Brain microvascular endothelial cell (primary cell): ENCODE results near the gene CCDC141.

Experiments
- DNase-seq: peaks from one replicate; pipeline ENCODE4 v3.0.0-alpha.2; 2020
- H3K27ac ChIP-seq: fragments of 250-450 bp; sonication (Bioruptor Pico); 2 replicates; pipeline ENCODE4 v1.5.1; 2020; ENCODE audit warnings: mild to moderate bottlenecking, moderate library complexity
- H3K27me3 ChIP-seq: fragments of 250-450 bp; sonication (Bioruptor Pico); replicated peaks from 2 replicates; pipeline ENCODE4 v1.5.1; 2020; ENCODE audit warnings: mild to moderate bottlenecking
- H3K36me3 ChIP-seq: fragments of 250-450 bp; sonication (Bioruptor Pico); replicated peaks from 2 replicates; pipeline ENCODE4 v1.5.1; 2020; ENCODE audit warnings: mild to moderate bottlenecking
- H3K4me3 ChIP-seq: 2 replicates; pipeline ENCODE4 v1.5.1; 2011; ENCODE audit warnings: low read depth, mild to moderate bottlenecking, control low read depth, low read length, moderate library complexity
- in situ Hi-C: cut with HindIII; loops from 2 replicates; pipeline ENCODE4 v1.10.0; 2017; ENCODE audit warnings: low sequenced_read_pairs, low pct_ligation_motif_present
- TF ChIP-seq, protein P1 (sequence below): IDR thresholded peaks from 2 replicates; pipeline ENCODE4 v1.5.1; 2011; ENCODE audit warnings: low read depth, mild to moderate bottlenecking, moderate library complexity, low read length, control low read depth, inconsistent platforms; ENCODE audit errors: missing control alignments

Gene CCDC141

DNA sequence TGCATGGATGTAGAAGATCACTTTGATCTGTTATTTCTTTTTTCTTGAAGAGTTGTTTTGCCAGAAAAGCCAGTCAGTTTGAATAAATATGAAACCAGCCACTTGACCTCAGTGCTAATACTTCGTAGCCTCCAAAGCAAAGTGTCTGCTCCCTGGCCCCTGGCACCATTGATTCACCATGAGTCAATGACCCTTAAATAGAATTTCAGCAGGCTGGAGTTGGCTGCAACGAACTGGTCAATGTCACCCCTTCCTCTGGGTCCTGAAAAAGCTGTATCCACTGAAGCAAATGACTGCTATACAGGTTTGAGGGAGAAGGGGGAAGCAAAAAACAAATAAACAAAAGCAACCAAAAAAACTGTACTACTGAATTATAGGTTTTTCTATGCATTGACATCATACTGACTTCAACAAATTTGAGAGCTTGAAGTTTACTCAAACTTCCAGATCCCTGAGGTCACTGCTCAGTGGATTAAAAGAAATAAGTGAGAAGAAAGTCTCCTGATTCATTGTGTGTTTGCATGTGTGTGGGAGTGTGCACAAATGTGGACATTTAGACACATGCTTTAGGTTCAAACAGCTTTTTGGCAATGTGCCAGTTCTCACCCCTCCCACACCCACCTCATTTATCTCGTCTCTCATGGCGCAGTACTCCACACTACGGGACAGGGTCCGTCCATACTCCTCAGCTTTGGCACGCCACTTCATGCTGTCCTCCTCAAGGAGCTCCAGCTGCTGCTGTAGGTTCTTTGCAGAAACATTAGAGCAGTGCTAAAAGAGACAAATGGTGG, 184.6 kb downstream of the CCDC141 start:
- TF ChIP-seq, protein P1, sequence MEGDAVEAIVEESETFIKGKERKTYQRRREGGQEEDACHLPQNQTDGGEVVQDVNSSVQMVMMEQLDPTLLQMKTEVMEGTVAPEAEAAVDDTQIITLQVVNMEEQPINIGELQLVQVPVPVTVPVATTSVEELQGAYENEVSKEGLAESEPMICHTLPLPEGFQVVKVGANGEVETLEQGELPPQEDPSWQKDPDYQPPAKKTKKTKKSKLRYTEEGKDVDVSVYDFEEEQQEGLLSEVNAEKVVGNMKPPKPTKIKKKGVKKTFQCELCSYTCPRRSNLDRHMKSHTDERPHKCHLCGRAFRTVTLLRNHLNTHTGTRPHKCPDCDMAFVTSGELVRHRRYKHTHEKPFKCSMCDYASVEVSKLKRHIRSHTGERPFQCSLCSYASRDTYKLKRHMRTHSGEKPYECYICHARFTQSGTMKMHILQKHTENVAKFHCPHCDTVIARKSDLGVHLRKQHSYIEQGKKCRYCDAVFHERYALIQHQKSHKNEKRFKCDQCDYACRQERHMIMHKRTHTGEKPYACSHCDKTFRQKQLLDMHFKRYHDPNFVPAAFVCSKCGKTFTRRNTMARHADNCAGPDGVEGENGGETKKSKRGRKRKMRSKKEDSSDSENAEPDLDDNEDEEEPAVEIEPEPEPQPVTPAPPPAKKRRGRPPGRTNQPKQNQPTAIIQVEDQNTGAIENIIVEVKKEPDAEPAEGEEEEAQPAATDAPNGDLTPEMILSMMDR, result no peak
- DNase-seq, result no peak
- Histone ChIP-seq H3K27ac (no peak overlapping the region), H3K4me3 (no peak overlapping the region), H3K27me3 (no peaks in the 10 kb centered on the region), H3K36me3 (no peaks in the 10 kb centered on the region)
- in situ Hi-C loops, result no loop called here

DNA sequence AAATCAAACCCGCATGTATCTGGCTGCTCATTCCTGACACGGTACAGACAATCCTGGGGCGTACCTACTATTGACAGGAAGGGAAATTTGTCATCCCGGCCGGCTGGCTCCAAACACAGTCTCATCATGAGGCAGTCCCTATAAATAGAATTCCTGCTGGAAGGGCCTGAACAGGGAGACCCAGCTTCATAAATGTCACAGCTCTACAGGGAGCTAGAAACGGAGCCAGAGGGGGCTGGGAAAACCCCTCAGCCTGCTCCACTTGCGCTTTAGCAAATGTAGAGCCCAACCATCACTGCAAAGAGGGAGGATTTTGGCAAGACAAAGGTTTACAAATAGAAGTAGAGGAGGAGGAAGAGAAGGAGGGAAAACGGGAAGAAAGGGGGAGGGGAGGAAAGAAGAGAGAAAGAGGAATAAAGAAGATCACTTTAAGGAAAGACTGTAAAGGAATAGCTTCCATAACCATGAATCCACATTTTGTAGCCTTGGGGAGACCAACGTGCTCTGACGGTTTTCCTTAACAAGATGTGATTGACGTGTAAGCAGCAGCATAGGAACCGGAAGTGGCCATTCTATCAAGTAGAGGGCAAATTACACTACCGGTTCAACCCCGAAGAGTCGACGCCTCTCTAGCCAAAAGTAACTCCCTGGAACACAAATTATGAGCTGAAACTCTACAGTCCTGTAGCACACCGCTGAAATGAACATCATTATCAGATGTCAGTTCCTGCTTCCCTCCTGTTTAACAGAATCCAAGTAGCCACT, 185.9 kb downstream of the CCDC141 start:
- Histone ChIP-seq H3K27ac (no peak overlapping the region), H3K4me3 (no peak overlapping the region), H3K27me3 (no peaks in the 10 kb centered on the region), H3K36me3 (no peaks in the 10 kb centered on the region)
- in situ Hi-C loops, result no loop called here
- DNase-seq, result peak; percentile 57
- TF ChIP-seq, protein P1, result no peak

DNA sequence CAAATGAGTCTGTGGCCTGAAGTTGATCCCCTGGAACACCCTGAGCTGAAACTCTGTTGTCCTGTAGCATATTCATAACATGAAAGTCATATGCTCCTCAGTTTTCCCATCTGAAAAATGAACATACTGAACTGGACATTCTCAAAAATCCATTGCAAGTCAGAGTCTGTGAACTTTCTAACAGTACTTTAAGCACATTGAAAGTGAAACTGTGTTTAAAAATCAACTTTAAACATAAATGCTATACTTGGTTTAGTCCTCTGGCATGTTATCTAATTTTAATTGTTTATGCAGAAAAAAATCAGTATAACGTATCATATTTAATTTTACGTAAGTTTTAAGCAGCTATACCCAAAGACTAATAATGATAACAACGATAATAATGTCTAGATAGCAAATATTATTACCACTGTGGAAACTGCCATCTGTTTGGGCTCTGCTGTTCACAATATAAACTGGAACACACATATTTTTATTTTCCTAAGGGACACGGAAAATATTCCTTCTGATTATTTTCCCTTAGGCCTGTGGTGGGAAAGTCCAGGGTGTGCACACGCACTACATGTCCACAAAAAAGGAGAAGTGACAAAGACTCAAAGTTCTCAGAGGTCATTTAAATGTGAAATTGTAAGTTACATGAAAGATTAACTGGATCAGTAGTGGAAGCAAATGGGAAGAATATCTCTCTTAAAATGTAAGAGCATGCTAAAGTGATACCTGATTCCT, 186.6 kb downstream of the CCDC141 start:
- Histone ChIP-seq H3K27ac (no peak overlapping the region), H3K27me3 (no peaks in the 10 kb centered on the region), H3K4me3 (no peak overlapping the region), H3K36me3 (no peaks in the 10 kb centered on the region)
- in situ Hi-C loops, result no loop called here
- no peak for DNase-seq
- TF ChIP-seq, protein P1, result no peak

DNA sequence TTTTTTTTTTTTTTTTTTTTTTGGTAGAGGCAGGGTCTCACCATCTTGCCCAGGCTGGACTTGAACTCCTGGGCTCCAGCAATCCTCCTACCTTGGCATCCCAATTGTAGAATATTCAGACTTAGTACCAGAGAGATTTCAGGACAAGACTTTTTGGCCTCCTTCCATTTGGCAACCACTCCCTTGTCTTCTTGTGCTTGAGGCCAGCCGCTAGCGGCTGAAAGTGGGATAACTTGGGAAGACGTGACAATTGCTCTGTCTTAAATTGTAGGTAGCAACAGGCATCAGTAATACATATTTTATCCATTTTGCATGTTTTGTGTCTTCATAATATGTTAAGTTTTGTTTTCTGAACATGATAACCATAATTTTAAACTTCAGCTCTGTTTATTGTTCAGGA, 189.4 kb downstream of the CCDC141 start:
- no peak for DNase-seq
- TF ChIP-seq, protein P1, result peak; percentile 29
- in situ Hi-C loops, result no loop called here
- H3K27ac ChIP-seq, result no peak overlapping the region
- no peaks in the 10 kb centered on the region for H3K36me3 ChIP-seq
- no peaks in the 10 kb centered on the region for H3K27me3 ChIP-seq
- no peak overlapping the region for H3K4me3 ChIP-seq

DNA sequence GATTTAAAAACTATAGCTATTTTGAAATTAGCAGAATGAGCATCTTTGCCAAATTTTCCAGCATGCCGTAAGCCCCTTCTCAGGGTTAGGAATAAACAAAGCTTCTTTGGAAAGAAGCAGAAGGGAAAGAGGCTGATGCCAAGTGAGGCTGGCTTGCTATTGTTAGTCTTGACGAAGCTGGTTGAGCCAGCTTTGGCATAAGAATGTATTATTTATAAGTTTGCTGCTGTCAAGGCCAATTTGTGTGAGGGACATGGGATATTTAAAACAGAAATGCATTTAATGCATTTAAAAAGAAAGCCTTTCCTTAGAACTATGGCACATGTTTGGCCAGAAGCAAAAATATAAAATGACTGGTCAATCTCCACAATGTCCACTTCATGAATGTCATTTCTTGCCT, 190.2 kb downstream of the CCDC141 start:
- Histone ChIP-seq H3K4me3 (no peak overlapping the region), H3K27ac (no peak overlapping the region), H3K36me3 (no peaks in the 10 kb centered on the region), H3K27me3 (no peaks in the 10 kb centered on the region)
- TF ChIP-seq, protein P1, result no peak
- in situ Hi-C loops, result no loop called here
- DNase-seq, result no peak
